ENCODE measurements around the gene GREB1L. TPM values are rescaled to one million over a fixed set of nuclear protein-coding genes. Genes with fewer than 3 reads are reported as not detected.
"Not testable (repeated sequence)": the region's sequence is repeated elsewhere in the genome, so short reads cannot be mapped to it uniquely, and the experiment has no call there.

Gene GREB1L
- total RNA-seq, 1 donor from 2014 or later: 16.2 TPM

GRCh38 chr18:21261352-21261751 lies 19.3 kb downstream of the GREB1L start:
- intact Hi-C loops (cut with DNase I): no loop called here
- no peak for DNase-seq (ENCODE audit: low spot score)

GRCh38 chr18:21262244-21262643 lies 20.2 kb downstream of the GREB1L start:
- no peak for DNase-seq (ENCODE audit: low spot score)
- intact Hi-C loops (cut with DNase I): no loop called here

GRCh38 chr18:21262979-21263378 lies 20.9 kb downstream of the GREB1L start:
- no peak for DNase-seq (ENCODE audit: low spot score)
- intact Hi-C loops (cut with DNase I): no loop called here

- intact Hi-C loops (cut with DNase I): no loop called here
- no peak for DNase-seq (ENCODE audit: low spot score)
These were observed 22.6 kb downstream of the GREB1L start for GRCh38 chr18:21264651-21265050.

- DNase-seq (ENCODE audit: low spot score): no peak
- intact Hi-C loops (cut with DNase I): no loop called here
These were observed 24.1 kb downstream of the GREB1L start for GRCh38 chr18:21265971-21266673.

DNA sequence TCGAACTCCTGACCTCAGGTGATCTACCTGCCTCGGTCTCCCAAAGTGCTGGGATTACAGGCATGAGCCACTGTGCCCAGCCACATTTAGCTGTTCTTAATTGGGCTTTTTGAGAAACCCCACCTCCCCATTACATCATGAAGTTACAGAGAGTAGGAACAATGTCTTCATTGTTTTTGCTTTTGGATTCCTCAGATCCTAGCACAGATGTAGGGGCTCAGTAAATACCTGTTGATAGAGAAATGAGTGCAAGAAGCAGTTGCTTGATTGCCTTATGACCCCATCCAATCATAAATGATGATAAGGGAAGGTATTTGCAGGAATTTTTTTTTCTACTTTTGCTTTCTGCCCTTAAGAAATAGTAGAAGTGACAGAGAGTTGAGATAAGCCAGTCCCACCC lies 25.4 kb downstream of the GREB1L start:
- DNase-seq (ENCODE audit: low spot score): no peak
- intact Hi-C loops (cut with DNase I): no loop called here

- intact Hi-C loops (cut with DNase I): no loop called here
- no peak for DNase-seq (ENCODE audit: low spot score)
These were observed 27.3 kb downstream of the GREB1L start for GRCh38 chr18:21269349-21269748.

DNA sequence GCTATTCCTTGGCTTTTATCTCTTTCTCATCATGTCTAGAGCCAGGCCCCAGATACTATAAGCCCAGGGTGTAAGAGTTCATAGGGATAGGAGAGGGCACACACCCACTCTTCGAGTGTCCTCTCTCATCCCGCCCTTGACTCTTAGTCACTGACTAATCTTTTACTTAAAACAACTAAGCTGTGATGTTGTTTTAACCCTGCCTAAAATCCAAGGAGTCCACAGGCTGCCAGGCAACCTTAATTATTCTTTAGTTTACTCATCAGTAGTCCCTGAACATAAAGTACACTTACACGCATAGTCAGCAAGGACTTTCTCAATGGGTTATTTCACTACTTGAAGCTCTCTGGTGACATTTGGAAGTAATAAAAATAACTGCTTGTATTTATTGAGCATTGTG lies 28.4 kb downstream of the GREB1L start:
- intact Hi-C loops (cut with DNase I): no loop called here

GRCh38 chr18:21272016-21272579 lies 30.1 kb downstream of the GREB1L start:
- intact Hi-C loops (cut with DNase I): no loop called here
- no peak for DNase-seq (ENCODE audit: low spot score)

More for the DNA sequence above, 28.4 kb downstream of the GREB1L start:
- no peak for DNase-seq (ENCODE audit: low spot score)

DNA sequence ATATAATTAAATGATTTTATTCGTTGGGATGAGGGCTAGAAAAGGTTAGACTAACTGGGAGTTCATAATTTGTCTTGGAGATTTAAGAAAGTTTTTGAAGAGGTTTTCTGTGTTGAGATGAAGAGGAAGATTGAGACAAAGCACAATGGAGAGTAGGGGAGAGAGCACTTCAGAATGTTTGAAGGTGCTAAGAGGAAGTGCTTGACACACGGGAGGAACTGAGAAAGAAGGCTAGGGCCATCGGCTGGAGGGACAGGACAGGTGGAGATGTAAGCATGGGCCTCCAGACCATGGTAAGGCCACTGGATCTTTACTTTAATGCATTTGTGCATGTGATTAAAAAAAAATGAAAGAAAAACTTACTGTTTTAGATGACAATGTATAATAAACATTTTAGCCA lies 31.5 kb downstream of the GREB1L start:
- DNase-seq (ENCODE audit: low spot score): no peak
- intact Hi-C loops (cut with DNase I): no loop called here

DNA sequence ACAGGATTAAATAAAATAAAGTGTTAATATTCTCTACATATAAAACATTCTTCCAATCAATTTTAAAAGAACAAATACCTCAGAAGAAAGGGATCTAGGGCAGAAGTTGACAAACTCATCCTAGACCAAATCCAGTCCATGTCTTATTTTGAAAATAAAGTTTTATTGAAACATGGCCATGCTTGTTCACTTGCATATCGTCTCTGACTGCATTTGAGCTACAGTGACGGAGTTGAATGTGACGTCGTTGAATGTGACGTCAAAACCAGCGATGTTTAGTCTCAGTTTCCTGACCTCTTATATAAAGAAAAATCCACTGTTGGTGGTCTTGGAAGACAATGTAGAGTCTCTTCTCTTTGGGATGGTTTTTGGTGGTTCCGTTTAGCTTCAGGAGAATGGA lies 33.6 kb downstream of the GREB1L start:
- intact Hi-C loops (cut with DNase I): no loop called here
- DNase-seq (ENCODE audit: low spot score): no peak

- DNase-seq (ENCODE audit: low spot score): no peak
- intact Hi-C loops (cut with DNase I): no loop called here
These were observed 35.5 kb downstream of the GREB1L start for GRCh38 chr18:21277578-21277977.

DNA sequence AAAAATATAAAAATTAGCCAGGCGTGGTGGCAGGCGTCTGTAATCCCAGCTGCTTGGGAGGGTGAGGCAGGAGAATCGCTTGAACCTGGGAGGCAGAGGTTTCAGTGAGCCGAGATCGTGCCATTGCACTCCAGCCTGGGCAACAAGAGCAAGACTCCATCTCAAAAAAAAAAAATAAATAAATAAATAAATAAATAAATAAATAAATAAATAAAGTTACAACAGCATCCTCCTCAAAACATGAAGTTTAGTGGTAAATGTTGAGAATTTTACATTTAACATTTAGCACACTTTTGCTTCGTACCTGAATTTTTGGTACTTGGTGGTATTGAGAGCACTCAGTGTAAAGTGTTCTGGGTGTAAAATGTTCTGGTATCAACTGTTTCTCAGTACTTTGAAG lies 36.2 kb downstream of the GREB1L start:
- intact Hi-C loops (cut with DNase I); DNase-seq (ENCODE audit: low spot score): not testable (repeated sequence)

DNA sequence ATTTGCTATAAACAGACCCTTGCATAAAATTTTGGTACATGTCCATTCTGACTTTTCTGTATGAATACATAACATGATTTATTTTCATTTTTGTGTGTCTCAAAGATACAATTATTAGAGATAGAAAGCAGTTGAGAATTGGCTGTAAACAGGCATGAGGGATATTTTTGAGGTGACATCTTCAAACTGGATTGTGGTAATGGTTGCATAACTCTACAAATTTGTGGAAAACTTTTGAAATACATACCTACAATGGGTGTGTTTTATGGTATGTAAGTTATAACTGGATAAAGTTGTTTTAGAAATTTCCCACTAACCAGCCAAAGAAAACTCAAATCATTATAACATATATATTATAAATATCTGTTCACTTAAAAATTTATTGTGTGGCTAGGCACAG lies 39.6 kb downstream of the GREB1L start:
- intact Hi-C loops (cut with DNase I): no loop called here

GRCh38 chr18:21284540-21284939 lies 42.5 kb downstream of the GREB1L start:
- DNase-seq (ENCODE audit: low spot score): no peak
- intact Hi-C loops (cut with DNase I): no loop called here

More for the DNA sequence above, 39.6 kb downstream of the GREB1L start:
- no peak for DNase-seq (ENCODE audit: low spot score)

- no peak for DNase-seq (ENCODE audit: low spot score)
- intact Hi-C loops (cut with DNase I): no loop called here
These were observed 47.8 kb downstream of the GREB1L start for GRCh38 chr18:21289827-21290226.

GRCh38 chr18:21291106-21291505 lies 49.1 kb downstream of the GREB1L start:
- intact Hi-C loops (cut with DNase I): no loop called here
- no peak for DNase-seq (ENCODE audit: low spot score)

GRCh38 chr18:21293479-21293878 lies 51.4 kb downstream of the GREB1L start:
- intact Hi-C loops (cut with DNase I): no loop called here
- no peak for DNase-seq (ENCODE audit: low spot score)

DNA sequence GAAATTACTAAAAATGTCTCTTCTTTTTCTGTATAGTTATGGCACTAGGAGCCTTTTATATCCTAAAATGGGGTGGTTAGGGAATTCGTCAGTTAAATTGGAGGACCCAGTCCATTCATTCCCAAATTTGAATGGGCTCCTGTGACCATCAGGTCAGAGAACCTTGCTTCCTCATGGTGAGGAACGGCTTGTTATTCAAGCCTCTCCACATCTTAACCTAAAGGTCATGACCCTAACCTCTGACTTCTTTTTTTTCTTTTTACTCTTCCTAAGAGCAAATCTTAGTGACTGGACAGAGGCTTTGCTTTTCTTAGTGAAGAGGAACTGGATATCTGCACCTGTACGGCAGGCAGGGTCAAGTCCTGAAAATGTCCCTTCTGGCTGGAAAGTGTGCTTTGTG lies 53.1 kb downstream of the GREB1L start:
- intact Hi-C loops (cut with DNase I): no loop called here
- no peak for DNase-seq (ENCODE audit: low spot score)

- intact Hi-C loops (cut with DNase I): no loop called here
- no peak for DNase-seq (ENCODE audit: low spot score)
These were observed 54.0 kb downstream of the GREB1L start for GRCh38 chr18:21296045-21296444.

DNA sequence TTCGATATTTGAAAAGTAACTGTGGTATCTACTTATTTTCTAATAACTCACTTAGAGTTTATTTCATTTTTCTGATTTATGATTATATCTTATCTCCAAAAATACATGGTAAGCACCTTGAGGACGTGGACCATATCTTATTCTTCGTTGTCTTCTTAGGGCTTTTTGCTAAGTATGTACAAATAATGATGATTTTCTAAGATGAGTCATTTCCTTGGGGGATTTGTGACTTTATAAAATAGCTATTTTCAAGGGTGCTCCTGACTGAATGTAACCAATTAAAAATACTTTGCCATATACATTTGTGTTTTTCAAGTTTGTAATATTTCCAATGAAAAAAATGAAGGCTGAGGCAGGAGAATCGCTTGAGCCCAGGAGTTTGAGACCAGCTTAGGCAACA lies 56.3 kb downstream of the GREB1L start:
- no peak for DNase-seq (ENCODE audit: low spot score)
- intact Hi-C loops (cut with DNase I): no loop called here
